ENCODE results near the gene STARD3NL.
"Not testable (repeated sequence)": the region's sequence is repeated elsewhere in the genome, so short reads cannot be mapped to it uniquely, and the experiment has no call there.

Gene STARD3NL

DNA sequence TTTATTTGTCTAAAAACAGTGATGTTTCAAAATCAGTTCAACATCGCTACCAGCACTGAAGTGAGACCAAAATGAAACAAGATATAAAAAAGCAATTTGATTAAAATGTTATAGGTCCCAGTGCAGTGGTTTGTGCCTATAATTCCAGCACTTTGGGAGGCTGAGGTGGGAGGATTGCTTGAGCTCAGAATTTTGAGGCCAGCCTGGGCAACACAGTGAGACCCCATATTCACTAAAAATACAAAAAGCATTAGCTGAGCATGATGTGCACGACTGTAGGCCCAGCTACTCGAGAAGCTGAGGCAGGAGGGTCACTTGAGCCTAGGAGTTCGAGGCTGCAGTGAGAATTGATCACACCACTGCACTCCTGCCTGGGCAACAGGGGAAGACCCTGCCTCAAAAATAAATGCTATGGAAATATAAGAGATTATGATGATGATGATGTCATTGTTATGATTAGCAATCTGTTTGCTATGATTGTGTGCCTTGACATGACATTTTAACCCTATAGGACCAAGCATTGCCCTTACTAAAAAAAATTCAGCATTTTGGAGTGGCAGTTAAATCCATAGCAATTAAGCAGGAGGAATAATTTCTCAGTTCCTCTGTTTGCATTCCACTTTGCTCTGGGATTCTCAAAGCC, 91.8 kb downstream of the STARD3NL start:
- DNase-seq (ENCODE audit: low spot score), result not testable (repeated sequence)

DNA sequence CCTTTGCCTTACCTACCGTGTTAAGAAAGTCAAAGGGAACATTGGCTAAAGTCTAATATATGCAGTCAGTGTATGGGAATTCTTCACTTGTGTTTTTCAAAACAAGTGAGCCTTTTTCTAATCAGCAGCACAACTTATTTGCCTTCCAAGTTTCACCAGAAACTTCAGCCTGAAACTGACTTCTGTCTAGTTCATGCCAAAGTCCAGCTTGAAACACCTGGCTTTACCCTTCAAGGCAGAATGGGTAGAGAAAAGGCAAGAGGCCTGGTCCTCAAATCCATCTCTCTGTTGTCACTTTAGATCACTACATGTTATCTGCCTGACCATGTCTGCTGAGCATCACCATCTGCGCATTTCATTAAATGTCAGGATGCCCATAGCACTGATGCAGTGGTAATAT, 92.4 kb downstream of the STARD3NL start:
- not testable (repeated sequence) for DNase-seq (ENCODE audit: low spot score)

DNA sequence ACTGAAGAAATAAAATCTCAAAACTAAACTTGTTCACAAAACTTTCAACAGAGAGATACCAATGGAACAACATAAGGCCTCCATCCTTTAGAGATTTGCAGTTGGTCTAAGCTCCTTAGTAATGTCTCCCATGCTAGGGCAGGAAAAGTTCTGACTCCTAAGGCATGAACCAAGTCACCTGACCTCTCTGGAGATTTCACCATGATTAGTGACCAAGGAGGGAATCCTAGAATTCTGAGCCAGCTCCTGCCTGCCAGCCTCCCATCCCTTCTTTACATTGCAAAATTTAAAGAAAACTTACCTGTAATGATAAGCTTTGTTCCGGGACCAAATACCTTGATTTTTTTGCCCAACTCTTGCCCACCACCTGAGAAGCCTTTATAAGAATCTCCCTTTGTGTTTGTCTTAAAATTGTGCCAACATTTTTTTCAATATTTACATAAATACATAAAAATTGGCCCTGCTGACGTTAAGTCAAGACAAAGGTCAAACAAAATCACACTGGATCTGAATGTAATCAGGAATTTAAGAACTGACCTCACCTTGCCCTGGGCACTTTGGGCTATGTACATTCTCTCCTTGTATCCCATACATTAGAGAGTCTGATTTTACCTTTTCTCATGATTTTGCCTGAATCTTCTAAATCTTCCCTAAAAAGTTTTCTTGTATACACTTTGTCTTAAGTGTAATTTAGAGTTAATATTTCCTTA, 95.4 kb downstream of the STARD3NL start, which contains the start of gene TARP:
Gene TARP (minus strand): TSS at position 351 of the 710 bp plus-strand sequence.
- DNase-seq (ENCODE audit: low spot score), result no peak

DNA sequence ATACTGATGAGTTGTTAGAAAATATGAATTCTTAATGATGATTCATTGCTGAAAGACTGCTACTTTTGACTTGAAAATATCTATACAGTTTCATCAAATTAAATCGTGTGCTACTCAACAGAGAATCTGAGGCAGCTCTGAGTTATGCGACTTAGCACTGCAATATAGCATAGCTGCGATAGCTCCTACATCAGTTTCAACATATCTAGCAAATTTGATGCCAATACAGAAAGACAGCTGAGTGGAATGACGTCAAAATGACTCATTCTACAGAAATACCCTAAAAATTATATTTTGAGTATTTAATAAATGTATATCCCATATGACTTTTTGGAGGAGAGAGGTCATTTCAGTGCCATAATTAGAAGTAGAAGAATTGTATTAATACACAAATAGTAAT, 96.4 kb downstream of the STARD3NL start:
- DNase-seq (ENCODE audit: low spot score), result no peak

GRCh38 chr7:38274927-38275620, 97.0 kb downstream of the STARD3NL start:
- DNase-seq (ENCODE audit: low spot score), result no peak

- no peak for DNase-seq (ENCODE audit: low spot score)
Observed at GRCh38 chr7:38276096-38276877, 98.2 kb downstream of the STARD3NL start.

DNA sequence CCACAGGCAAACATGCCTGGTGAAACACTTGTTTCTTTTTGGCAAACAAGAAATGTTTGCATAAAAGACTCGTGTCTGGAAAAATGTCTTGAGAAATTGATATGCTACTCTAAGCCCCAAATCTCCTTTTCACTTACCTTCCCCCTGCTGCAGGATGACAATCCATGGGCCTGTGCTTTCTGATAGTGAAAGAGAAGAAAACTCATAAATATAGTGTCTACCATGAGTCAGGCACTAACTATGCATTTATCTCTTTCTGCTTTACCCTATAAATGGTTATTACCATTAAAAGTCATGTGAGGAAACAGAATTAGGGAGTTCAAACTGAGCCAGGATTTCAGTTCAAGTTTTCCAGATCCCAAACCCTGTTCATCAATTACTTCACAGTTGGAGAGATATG, 102.0 kb downstream of the STARD3NL start:
- DNase-seq (ENCODE audit: low spot score), result no peak

Data from RKO (cell line).